Activated CD4-positive, alpha-beta T cell treated with anti-CD3 and anti-CD28 coated beads, Interleukin-2, Interleukin-6, amounts not matched to agents 100 ng/mL and 50 ng/mL, durations not matched to agents 16 hours and 8 hours (primary cell): ENCODE data around the gene CDK5R1.
"Not testable (repeated sequence)": the region's sequence is repeated elsewhere in the genome, so short reads cannot be mapped to it uniquely, and the experiment has no call there.

ENCODE experiments used
- DNase-seq: peaks from one replicate; pipeline ENCODE4 v3.0.0-alpha.2; 2020

The CDK5R1 gene

DNA sequence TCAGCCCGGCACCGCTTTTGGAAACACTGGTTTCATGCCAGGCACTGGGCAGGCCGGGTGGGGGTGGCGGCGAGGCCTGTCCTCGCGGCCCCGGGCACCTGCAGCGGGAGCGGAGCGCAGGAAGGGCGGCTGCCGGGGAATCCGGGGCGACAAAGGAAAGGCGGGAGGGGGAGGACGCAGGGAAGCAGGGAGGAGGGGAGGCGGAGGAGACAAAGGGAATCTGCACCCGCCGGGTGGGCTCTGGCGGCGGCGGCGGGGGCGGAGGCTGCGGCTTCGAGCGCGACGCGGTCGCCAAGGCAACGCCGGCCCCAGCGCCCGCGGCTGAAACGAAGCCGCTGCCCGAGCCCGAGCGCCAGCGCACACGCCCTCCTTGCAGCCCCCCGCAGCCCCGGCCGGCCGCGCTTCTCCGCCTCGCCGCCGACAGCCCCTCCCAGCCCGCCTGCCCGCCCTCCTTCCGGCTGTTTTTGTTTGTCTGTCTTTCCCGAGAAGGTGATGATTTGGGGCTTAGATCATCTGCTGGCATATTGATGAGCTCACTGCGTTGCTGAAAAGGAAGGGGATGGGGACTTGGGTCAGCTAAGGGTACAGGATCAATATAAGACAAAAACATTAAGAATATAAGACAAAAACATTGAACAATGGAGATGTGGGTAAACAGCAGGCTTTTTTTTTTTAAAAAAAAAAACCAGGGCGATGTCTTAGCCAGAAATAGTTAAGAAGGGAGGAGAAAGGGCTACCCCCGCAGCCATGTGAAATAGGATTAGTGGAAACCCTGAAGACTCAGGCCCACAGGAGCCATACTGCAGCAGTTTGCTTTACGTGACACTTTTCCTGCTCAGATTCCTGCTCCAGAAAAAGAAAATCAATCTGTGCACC, 32.7 kb downstream of the CDK5R1 start:
- DNase-seq: peak; percentile 63

DNA sequence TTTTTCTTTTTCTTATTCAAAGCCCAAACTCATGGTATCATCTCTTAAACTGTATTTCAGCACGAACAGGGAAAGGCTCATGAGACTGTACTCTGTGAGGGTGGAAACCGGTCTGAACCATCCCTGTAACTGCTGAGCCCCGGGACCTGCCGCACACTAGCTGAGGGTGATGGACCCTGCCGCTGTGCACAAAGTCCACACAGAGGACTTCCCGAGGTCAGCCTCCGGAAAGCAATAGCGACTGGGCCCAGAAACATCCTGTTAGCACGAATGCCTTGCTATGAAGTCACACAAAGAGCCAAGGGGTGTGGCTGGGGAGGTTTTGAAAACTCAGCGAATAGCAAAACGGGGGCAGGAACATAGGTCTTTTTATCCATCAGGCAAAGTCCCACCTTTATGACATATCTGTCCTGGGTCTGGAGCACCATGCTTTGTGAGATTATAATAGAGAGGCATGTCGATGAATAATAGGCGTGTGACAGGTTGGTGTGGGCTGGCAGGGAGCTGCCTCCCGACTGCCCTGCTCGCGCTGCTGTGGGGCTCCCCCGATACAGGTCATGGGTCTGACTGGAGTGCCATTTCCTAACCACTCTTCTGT, 33.4 kb downstream of the CDK5R1 start:
- peak; percentile 33 for DNase-seq

DNA sequence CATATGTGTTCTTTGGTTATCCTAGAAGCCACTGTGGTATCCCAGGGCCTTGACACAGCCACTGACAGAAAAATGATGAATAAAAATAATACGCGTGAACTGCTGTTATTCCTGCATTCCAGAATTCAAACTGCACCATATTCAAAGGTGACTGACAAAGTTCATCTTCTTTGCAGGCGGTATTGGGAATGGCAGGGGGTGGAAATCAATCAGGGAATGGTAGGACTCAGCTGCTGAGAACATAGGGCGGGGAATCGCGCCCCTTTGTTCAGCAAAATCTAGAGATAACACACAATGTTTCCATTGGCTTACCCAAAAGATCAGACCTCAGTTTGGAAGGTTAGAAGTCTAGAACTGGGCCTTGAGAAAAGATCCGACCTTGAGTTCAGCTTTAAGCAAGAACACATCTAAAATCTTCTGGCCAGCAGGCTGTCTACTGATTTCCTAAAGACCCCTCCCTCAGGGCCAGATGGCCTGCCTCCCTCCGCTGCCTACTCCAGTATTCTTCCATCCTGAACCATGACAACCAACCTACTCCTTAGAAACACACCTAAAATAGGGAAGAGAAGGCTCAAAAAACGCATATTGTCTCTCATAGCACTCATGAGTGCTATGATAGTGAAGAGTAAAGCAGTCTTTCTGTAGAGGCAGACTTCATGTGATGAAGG, 34.1 kb downstream of the CDK5R1 start:
- DNase-seq: no peak

DNA sequence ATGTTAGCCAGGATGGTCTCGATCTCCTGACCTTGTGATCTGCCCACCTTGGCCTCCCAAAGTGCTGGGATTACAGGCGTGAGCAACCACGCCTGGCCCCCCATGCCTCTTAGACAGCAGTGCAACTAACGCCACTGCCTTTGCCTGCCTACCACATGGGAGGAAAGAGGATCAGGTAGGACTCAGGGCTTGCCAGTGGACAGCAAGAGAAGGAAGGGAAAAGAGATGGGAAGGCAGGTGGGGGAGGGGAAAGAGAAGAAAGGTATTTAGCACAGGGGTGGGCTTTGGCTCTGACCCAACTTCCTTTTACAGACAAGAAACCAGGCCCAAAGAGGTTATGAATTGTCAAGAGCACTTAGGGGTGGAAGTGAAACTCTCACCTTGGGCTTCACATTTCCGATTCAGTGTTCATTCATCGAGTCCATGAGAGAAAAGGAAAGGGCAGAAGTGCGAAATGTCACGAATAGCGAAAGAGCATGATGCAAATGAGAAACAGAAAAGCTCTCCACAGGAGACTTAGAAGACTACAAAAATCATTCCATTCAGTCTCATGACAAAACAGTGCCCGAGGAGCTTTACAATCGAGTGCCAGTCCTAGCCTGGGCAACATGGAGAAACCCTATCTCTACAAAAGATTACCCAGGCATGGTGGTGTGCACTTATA, 36.4 kb downstream of the CDK5R1 start:
- DNase-seq: peak; percentile 92

DNA sequence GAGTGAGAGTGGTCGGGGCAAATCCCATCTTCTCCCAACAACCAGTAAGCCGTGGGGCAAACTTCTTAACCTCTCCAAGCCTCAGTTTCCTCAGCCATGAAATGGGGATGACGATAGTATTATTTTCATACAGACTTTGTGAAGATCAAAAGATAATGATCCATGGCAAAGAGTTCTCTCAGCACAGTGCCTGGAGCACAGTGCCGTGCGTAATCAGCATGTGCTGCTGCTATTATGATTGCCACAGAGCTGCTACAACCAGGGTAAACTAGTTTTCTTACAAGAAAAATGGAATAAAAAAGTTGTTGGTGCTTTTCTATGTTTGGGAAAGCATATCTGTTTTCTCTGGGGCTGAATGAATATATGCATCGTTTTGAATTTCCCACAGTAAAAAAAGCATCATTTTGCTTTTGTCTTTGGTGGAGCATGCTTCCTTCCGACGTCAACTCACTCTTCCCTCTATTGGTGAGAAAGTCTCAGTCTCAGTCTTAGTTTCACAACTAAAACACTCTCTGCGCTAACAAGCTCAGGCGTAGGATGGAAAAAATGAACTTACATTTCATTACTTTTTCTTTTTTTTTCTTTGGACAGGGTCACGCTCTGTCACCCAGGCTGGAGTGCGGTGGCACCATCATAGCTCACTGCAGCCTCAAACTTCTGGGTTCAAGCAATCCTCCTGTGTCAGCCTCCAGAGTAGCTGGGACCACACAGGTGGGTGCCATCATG, 37.2 kb downstream of the CDK5R1 start:
- DNase-seq: peak; percentile 76

DNA sequence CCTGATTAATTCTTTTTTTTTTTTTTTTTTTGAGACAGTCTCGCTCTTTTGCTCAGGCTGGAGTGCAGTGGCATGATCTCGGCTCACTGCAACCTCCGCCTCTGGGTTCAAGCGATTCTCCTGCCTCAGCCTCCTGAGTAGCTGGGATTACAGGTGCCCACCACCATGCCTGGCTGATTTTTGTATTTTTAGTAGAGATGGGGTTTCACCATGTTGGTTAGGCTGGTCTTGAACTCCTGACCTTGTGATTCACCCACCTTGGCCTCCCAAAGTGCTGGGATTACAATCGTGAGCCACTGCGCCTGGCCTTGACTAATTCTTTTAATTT, 37.7 kb downstream of the CDK5R1 start:
- DNase-seq: not testable (repeated sequence)

DNA sequence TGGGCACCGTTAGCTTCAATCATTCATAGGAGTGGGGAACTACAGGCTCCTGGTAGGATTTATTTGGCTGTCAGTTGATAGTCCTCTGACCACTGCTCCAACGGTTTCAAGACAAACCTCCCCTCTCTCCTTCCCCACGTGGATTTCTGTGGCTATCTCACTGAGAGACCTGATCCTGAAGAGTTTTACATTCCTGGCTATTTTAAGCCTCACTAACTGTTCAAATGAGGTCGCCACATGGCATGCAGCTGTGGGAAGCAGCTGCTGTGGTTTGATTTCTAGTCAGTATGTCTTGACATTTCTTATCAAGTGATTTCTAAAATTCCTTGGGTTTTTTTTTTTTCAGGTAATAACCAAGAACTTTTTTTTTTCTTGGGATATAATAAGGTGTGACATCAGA, 38.3 kb downstream of the CDK5R1 start:
- no peak for DNase-seq

DNA sequence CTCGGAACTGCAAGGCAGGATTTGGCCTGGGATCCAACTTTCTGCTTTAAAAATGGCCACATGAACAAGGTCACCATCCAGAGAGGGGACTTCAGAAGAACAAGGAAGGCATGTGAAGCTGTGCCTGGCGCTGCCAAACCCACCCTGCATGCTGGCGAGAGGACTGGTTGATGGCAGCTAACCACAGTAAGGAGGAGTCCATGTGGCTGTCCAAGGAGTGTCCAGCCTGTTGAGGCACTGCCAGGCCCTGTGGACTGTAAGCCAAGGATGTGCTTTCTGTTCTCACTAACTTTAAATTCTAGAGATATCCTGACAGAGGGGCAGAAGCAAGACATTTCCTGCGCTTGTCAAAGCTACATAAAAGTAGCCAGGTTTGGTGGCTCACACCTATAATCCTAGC, 40.4 kb downstream of the CDK5R1 start:
- DNase-seq: no peak

DNA sequence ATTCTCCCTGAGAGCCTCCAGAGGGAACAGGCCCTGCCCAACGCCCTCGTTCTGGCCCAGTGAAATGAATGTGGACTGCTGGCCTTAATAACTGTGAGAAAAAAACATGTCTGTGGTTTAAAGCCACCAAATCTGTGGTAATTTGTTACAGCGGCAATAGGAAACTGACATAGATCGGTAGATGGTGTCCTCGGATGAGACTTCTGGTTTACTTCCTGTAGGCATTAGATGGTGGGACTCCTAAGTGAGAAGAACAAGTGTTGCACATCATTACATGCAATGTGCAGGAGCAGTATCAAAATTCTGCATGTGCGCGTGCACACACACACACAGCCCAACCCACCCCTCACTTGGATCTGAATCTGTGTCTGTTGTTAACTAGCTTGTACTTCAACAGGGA, 42.0 kb downstream of the CDK5R1 start:
- no peak for DNase-seq

DNA sequence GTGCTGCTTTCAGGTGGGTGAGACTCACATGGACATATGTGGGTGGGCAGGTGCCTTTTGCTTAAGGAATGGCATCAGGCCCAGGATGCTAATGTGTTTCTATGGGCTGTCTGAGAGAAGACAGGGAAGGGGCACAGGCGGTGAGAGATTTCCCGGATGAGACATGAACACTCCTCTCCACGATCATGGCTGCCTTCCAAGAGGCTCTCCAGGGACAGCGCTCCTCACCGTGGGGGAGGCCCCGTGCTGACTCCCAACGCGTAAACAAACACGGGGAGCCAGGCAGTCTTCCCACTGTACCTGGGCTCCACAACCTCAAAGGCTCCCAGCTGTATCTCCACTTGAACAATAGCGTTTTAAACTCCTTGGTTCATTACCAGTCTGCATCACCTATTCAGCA, 42.8 kb downstream of the CDK5R1 start:
- DNase-seq: no peak

DNA sequence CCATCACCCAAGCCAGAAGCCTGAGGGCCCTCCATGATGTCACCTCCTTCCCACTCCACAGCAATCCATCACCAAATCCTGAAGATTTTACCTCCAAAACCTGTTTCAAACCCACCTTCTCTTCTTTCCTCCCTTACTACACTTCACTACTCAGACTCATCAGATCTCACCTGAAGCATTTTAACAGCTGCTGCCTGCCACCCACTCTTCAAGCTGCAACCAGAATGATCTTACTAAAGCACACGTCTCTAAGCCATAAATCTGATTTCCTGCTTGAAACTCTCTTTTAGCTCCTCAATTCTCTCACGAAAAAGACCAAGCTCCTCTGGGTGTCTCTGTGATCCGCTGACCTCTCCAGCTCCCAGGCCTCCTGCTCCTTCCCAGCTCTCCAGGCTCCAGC, 46.5 kb downstream of the CDK5R1 start:
- DNase-seq: no peak

DNA sequence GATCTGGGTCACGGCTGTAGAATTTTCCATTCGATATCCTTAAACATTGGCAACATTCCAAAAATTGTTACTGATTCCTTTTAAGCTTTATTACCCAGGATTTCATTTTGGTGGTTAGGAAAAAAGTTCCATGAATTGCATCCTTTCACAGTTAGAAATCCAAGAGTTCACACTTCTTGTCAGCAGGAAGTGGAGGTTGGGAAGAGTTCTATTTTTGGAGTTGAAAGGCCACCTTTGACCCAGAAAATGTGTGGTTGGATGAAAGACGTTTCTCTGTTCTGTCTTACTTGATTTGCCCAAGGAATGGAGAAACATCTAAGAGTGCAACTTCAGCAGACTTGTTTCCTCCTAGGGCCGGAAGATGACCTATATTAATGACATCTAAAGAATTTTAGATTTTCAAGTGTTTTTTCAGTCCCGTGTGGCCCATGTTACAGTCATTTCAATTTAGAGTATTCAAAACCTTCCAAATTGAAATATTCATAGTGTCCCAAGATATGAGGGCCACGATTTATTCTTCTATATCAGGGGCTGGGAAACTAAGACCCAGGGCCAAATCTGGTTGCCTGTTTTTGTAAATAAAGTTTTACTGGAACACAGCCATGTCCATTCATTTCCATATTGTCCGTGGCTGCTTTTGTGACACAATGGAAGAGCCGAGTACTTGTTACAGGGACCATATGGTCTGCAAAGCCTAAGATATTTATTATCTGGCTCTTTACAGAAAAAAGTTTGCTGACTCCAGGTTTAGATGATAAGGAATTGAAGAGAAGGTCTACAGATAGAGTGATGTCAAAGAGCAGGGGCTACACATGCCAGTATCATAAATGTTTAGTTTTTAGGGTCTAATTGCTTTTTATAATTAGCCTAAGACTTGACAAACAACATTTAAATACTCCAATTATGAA, 50.2 kb downstream of the CDK5R1 start:
- DNase-seq: no peak
